ENCODE results near the gene COL5A3. TPM values are rescaled to one million over a fixed set of nuclear protein-coding genes. Genes with fewer than 3 reads are reported as not detected.

Gene COL5A3
- total and polyA plus RNA-seq, 4 donors: 8.4 to 15.1 (median 10.5) TPM

DNA sequence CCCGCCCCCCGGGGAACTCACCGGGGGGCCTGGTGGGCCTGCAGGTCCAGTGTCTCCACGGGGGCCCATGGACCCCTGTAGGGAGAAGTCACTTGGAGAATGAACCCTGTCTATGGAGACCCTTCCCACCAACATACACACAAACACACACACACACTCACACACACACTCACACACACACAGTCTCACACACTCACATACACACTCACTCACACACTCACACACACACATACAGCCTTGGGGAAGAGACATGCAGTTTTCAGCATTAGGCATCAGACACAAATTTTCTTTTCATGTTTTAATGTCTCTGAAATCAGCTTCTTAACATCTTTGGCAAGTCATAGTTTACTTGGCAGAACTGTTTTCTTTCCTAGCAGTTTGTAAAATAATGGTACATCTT lies 43.0 kb downstream of the COL5A3 start:
- peak in 1 of 3 donors; percentile 41 for DNase-seq
- no peak overlapping the region for H3K4me3 ChIP-seq
- H3K27ac ChIP-seq (ENCODE audit: low read depth in 1 of 2, low read length in 1 of 2): no peak overlapping the region
- 46% methylated on average over 4 of the region's 4 CpGs; no CpG with 5 or more reads in 1 of the 2 donors for WGBS, 2 donors
- H3K36me3 ChIP-seq (ENCODE audit: control insufficient read depth in 4 of 4, insufficient read depth in 4 of 4, low read length in 4 of 4): no peaks in the 10 kb centered on the region
- no peak overlapping the region for H3K9ac ChIP-seq (ENCODE audit: insufficient read depth in 1 of 2, low read length in 2 of 2)
- peaks cover 4 to 28% (median 22%) of the 10 kb centered on the region in 3 donors for H3K27me3 ChIP-seq (ENCODE audit: control insufficient read depth in 3 of 3, insufficient read depth in 3 of 3, low read length in 2 of 3)
- H3K9me3 ChIP-seq (ENCODE audit: control insufficient read depth in 4 of 4, insufficient read depth in 3 of 4, low read length in 3 of 4): peaks cover 0 to 4% (median 0%) of the 10 kb centered on the region in 4 donors
- ATAC-seq (ENCODE audit: insufficient read depth, low FRiP score): no peak
- TF ChIP-seq, protein P1, sequence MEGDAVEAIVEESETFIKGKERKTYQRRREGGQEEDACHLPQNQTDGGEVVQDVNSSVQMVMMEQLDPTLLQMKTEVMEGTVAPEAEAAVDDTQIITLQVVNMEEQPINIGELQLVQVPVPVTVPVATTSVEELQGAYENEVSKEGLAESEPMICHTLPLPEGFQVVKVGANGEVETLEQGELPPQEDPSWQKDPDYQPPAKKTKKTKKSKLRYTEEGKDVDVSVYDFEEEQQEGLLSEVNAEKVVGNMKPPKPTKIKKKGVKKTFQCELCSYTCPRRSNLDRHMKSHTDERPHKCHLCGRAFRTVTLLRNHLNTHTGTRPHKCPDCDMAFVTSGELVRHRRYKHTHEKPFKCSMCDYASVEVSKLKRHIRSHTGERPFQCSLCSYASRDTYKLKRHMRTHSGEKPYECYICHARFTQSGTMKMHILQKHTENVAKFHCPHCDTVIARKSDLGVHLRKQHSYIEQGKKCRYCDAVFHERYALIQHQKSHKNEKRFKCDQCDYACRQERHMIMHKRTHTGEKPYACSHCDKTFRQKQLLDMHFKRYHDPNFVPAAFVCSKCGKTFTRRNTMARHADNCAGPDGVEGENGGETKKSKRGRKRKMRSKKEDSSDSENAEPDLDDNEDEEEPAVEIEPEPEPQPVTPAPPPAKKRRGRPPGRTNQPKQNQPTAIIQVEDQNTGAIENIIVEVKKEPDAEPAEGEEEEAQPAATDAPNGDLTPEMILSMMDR (IDR thresholded peaks at IDR 0.05; ENCODE audit: control extremely low read depth, extremely low read depth): no peak
- no peaks in the 10 kb centered on the region for H3K4me1 ChIP-seq (ENCODE audit: control insufficient read depth in 5 of 5, insufficient read depth in 5 of 5, low read length in 5 of 5)

DNA sequence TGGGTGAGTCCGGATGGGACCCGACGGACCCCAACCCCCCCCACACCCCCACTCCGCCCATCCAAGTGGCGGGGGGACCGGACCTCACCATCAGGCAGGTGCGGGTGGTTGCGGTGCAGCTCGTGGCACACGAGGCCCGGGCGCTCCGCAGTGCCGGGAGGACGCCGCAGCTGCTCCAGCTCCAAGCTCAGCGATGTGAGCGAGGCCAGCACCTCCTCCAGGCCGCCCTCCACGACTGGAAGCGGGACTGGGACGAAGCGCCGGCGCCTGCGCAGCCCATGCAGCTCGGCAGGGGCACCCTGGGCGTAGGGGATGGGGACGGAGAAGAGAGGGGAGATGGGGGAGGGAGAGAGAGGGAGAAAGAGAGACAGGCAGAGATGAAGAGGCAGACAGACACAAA lies 43.9 kb downstream of the COL5A3 start:
- H3K4me3 ChIP-seq: no peak overlapping the region
- H3K9me3 ChIP-seq (ENCODE audit: control insufficient read depth in 4 of 4, insufficient read depth in 3 of 4, low read length in 3 of 4): peaks cover 0 to 4% (median 0%) of the 10 kb centered on the region in 4 donors
- DNase-seq (no peak), ATAC-seq (ENCODE audit: insufficient read depth, low FRiP score) (no peak)
- H3K27ac ChIP-seq (ENCODE audit: low read depth in 1 of 2, low read length in 1 of 2): no peak overlapping the region
- H3K4me1 ChIP-seq (ENCODE audit: control insufficient read depth in 5 of 5, insufficient read depth in 5 of 5, low read length in 5 of 5): no peaks in the 10 kb centered on the region
- WGBS, 2 donors: 4 to 15% methylated on average over 29 of the region's 29 CpGs
- TF ChIP-seq, protein P1 (IDR thresholded peaks at IDR 0.05; ENCODE audit: control extremely low read depth, extremely low read depth): no peak
- no peak overlapping the region for H3K9ac ChIP-seq (ENCODE audit: insufficient read depth in 1 of 2, low read length in 2 of 2)
- no peaks in the 10 kb centered on the region for H3K36me3 ChIP-seq (ENCODE audit: control insufficient read depth in 4 of 4, insufficient read depth in 4 of 4, low read length in 4 of 4)
- H3K27me3 ChIP-seq (ENCODE audit: control insufficient read depth in 3 of 3, insufficient read depth in 3 of 3, low read length in 2 of 3): peaks cover 4 to 28% (median 22%) of the 10 kb centered on the region in 3 donors

DNA sequence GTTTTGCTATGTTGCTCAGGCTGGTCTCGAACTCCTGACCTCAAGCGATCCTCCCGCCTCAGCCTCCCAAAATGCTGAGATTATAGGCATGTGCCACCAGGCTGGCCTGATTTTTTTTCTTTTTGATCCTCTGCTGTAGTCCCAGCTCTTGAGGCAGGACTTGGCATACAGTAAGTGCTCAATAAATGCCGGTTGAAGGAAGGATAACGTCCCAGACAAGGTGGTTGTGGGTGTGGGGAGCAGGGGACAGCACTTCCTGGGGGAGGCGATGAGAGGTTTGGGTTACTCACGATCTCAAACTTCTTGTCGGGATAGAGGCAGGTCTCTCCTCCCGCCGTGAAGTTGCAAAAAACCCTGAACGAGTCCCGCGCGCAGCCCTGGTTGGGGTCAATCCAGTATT lies 44.3 kb downstream of the COL5A3 start:
- Histone ChIP-seq H3K9ac (ENCODE audit: insufficient read depth in 1 of 2, low read length in 2 of 2) (no peak overlapping the region), H3K36me3 (ENCODE audit: control insufficient read depth in 4 of 4, insufficient read depth in 4 of 4, low read length in 4 of 4) (no peaks in the 10 kb centered on the region), H3K9me3 (ENCODE audit: control insufficient read depth in 4 of 4, insufficient read depth in 3 of 4, low read length in 3 of 4) (peaks cover 0 to 4% (median 0%) of the 10 kb centered on the region in 4 donors), H3K27ac (ENCODE audit: low read depth in 1 of 2, low read length in 1 of 2) (no peak overlapping the region), H3K4me1 (ENCODE audit: control insufficient read depth in 5 of 5, insufficient read depth in 5 of 5, low read length in 5 of 5) (no peaks in the 10 kb centered on the region), H3K27me3 (ENCODE audit: control insufficient read depth in 3 of 3, insufficient read depth in 3 of 3, low read length in 2 of 3) (peaks cover 4 to 28% (median 22%) of the 10 kb centered on the region in 3 donors), H3K4me3 (no peak overlapping the region)
- 33 to 41% methylated on average over 14 of the region's 14 CpGs for WGBS, 2 donors
- no peak for ATAC-seq (ENCODE audit: insufficient read depth, low FRiP score)
- TF ChIP-seq, protein P1 (IDR thresholded peaks at IDR 0.05; ENCODE audit: control extremely low read depth, extremely low read depth): no peak
- no peak for DNase-seq

Data from lung (tissue), 12 donors.